HL-60 (cell line): ENCODE measurements around the gene EYA4.

Source experiments
- DNase-seq, 2 experiments: peaks; one replicate each; pipeline ENCODE4 v3.0.0-alpha.2; 2010 to 2020; ENCODE audit warnings: low read depth in 1 of 2, low spot score in 1 of 2
- H3K27ac ChIP-seq: fragments of 250-450 bp; sonication (Bioruptor Pico); replicated peaks from 2 replicates; pipeline ENCODE4 v1.5.1; 2020; ENCODE audit warnings: mild to moderate bottlenecking, moderate library complexity
- H3K27me3 ChIP-seq: fragments of 250-450 bp; sonication (Bioruptor Pico); 2 replicates; pipeline ENCODE4 v1.5.1; 2021; ENCODE audit warnings: mild to moderate bottlenecking, moderate library complexity; ENCODE audit not compliant: insufficient read depth, poor library complexity, severe bottlenecking
- H3K4me3 ChIP-seq: replicated peaks from 2 replicates; pipeline ENCODE4 v1.5.1; 2011; ENCODE audit warnings: mild to moderate bottlenecking, control low read depth, low read length; ENCODE audit not compliant: insufficient read depth
- CTCF ChIP-seq: IDR thresholded peaks from one replicate; pipeline ENCODE4 v1.5.1; 2011; ENCODE audit warnings: low read length, control low read depth, inconsistent platforms; ENCODE audit not compliant: insufficient read depth
- GABPA ChIP-seq: IDR thresholded peaks from 2 replicates; pipeline ENCODE4 v1.6.1; 2012; ENCODE audit warnings: low read depth
- POLR2AphosphoS5 ChIP-seq: IDR thresholded peaks from 2 replicates; pipeline ENCODE4 v1.6.1; 2012; ENCODE audit warnings: low read depth
- REST ChIP-seq: IDR thresholded peaks from 2 replicates; pipeline ENCODE4 v1.6.1; 2012; ENCODE audit warnings: low read depth; ENCODE audit not compliant: insufficient replicate concordance
- SPI1 ChIP-seq: IDR thresholded peaks from 2 replicates; pipeline ENCODE4 v1.6.1; 2012; ENCODE audit warnings: low read depth, mild to moderate bottlenecking, borderline replicate concordance

The EYA4 gene

GRCh38 chr6:133300896-133301295, 59.7 kb downstream of the EYA4 start:
- Histone ChIP-seq H3K27me3 (no peaks in the 10 kb centered on the region), H3K27ac (no peak overlapping the region), H3K4me3 (no peak overlapping the region)
- TF ChIP-seq GABPA (no peak), SPI1 (no peak), POLR2AphosphoS5 (no peak), CTCF (no peak), REST (no peak)
- no peak for DNase-seq

GRCh38 chr6:133301835-133302234, 60.7 kb downstream of the EYA4 start:
- Histone ChIP-seq H3K27me3 (no peaks in the 10 kb centered on the region), H3K27ac (no peak overlapping the region), H3K4me3 (no peak overlapping the region)
- no peak for DNase-seq
- TF ChIP-seq CTCF (no peak), POLR2AphosphoS5 (no peak), SPI1 (no peak), GABPA (no peak), REST (no peak)

- TF ChIP-seq CTCF (no peak), POLR2AphosphoS5 (no peak), SPI1 (no peak), GABPA (no peak), REST (no peak)
- Histone ChIP-seq H3K4me3 (no peak overlapping the region), H3K27ac (no peak overlapping the region), H3K27me3 (no peaks in the 10 kb centered on the region)
- DNase-seq = no peak
Measured at GRCh38 chr6:133306931-133307330, 65.8 kb downstream of the EYA4 start.
